Fibroblast of the aortic adventitia (primary cell): Measurements from ENCODE around the gene ST3GAL3. TPM values are rescaled to one million over a fixed set of nuclear protein-coding genes. Genes with fewer than 3 reads are reported as not detected.
A peak's percentile ranks its signal among the peaks of the same experiment; 100 is the strongest.
"Not testable (repeated sequence)": the region's sequence is repeated elsewhere in the genome, so short reads cannot be mapped to it uniquely, and the experiment has no call there.

ENCODE experiments used
- DNase-seq: peaks from one replicate; pipeline ENCODE4 v3.0.0-alpha.2; 2010; ENCODE audit warnings: low read depth
- H3K4me3 ChIP-seq: 2 replicates; pipeline ENCODE4 v1.5.1; 2011; ENCODE audit warnings: low read depth, mild to moderate bottlenecking, control low read depth, low read length, moderate library complexity
- total RNA-seq: library from RNA; depleted of rRNA; stranded (reverse); fragments of >200 nt; gene quantifications from 2 replicates; pipeline ENCODE4 v1.2.3, GENCODE V29; 2012; ENCODE audit warnings: low replicate concordance
- TF ChIP-seq, protein P1 (sequence below): IDR thresholded peaks from 2 replicates; pipeline ENCODE4 v1.5.1; 2011; ENCODE audit warnings: mild to moderate bottlenecking, low read length, control low read depth, inconsistent platforms; ENCODE audit not compliant: insufficient read depth

ST3GAL3 gene
- total RNA-seq, 1 donor, result 24.0 TPM

GRCh38 chr1:43822040-43822690 lies 114.8 kb downstream of the ST3GAL3 start:
- H3K4me3 ChIP-seq, result no peak overlapping the region
- peak; percentile 92 for DNase-seq
- TF ChIP-seq, protein P1, sequence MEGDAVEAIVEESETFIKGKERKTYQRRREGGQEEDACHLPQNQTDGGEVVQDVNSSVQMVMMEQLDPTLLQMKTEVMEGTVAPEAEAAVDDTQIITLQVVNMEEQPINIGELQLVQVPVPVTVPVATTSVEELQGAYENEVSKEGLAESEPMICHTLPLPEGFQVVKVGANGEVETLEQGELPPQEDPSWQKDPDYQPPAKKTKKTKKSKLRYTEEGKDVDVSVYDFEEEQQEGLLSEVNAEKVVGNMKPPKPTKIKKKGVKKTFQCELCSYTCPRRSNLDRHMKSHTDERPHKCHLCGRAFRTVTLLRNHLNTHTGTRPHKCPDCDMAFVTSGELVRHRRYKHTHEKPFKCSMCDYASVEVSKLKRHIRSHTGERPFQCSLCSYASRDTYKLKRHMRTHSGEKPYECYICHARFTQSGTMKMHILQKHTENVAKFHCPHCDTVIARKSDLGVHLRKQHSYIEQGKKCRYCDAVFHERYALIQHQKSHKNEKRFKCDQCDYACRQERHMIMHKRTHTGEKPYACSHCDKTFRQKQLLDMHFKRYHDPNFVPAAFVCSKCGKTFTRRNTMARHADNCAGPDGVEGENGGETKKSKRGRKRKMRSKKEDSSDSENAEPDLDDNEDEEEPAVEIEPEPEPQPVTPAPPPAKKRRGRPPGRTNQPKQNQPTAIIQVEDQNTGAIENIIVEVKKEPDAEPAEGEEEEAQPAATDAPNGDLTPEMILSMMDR, result no peak

GRCh38 chr1:43824795-43825194 lies 117.5 kb downstream of the ST3GAL3 start:
- TF ChIP-seq, protein P1, result no peak

DNA sequence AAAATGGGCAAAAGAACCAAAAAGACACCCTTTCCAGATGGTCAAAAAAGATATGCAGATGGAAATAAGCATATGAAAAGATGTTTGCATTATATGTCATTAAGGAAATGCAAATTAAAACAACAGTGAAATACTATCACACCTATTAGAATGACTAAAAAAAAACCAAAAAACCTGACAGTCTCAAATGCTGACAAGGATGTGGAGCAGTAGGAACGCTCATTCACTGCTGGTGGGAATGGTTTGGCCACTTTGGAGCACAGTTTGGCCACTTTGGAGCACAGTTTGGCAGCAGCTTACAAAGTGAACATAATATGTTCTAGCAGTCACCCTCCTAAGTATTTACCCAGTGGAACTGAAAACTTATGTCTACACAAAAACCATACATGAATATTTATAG lies 121.2 kb downstream of the ST3GAL3 start:
- TF ChIP-seq, protein P1, result no peak
- no peak for DNase-seq
- no peak overlapping the region for H3K4me3 ChIP-seq

More at GRCh38 chr1:43824795-43825194, 117.5 kb downstream of the ST3GAL3 start:
- no peak for DNase-seq
- H3K4me3 ChIP-seq, result no peak overlapping the region

DNA sequence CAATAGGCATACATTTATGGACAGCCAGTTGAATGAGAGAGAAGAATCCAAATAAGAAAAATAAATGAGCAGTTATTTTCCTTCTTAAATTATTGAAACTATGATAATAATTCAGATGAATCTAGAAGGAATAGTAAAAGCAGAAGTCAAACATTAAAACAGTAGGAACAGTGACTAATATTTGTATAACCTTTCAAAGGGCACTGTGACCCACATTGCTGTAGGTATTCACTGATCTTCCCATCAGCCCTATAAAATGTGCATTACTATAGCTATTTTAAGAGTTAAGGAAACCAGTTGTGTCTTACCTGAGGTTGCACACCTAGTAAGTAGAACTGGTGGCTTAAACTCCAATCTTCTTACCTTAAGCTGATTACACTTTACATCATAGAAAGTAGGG lies 123.5 kb downstream of the ST3GAL3 start:
- TF ChIP-seq, protein P1, result no peak
- DNase-seq, result no peak
- no peak overlapping the region for H3K4me3 ChIP-seq

- no peak overlapping the region for H3K4me3 ChIP-seq
- DNase-seq, result no peak
- TF ChIP-seq, protein P1, result no peak
These were observed 124.5 kb downstream of the ST3GAL3 start for GRCh38 chr1:43831851-43832250.

DNA sequence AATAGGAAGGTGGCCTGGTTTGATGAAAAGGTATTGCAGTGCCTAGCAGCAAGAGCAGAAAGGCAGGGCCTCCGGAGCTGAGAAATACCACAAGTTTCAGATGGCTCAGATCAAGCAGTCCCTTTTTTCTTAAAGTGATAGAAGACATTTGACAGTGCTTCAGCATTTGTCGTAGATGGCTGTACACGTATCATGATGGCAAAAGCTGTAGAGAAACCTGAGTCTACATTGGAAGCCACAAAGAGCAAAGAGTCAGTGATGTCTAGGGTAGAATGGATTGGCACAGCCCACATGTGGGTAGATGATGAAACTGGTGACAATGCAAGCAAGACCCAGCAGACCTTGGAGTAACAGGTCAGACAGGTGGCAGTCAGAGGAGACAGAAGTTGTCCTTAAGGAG lies 124.9 kb downstream of the ST3GAL3 start:
- TF ChIP-seq, protein P1, result no peak
- DNase-seq, result no peak

DNA sequence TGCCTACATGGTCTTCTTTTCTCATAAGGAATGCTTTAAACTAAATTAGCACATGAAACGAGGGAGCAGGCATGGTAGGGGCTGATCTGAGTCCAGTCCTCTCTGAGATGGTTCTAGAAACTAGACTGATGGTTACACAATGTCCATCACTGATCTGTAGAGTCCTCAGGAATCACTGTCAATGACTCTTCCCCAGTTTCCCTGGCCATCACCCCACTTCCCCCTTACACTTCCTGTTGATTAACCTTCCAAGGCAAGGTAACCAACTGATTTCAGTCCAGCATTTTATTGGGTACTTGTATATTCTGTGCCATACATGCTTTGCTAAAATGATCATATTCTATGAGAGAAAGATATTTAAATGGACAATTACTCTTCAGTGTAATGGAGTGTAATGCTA lies 125.7 kb downstream of the ST3GAL3 start:
- TF ChIP-seq, protein P1, result no peak
- no peak for DNase-seq
- H3K4me3 ChIP-seq, result no peak overlapping the region

More for the DNA sequence above, 124.9 kb downstream of the ST3GAL3 start:
- H3K4me3 ChIP-seq, result no peak overlapping the region

GRCh38 chr1:43833902-43834279 lies 126.6 kb downstream of the ST3GAL3 start:
- not testable (repeated sequence) for H3K4me3 ChIP-seq, DNase-seq
